Measurements from ENCODE around the gene CTAGE9.

- TF ChIP-seq EZH2 (IDR thresholded peaks at IDR 0.05; ENCODE audit: borderline replicate concordance, insufficient read depth, low read length, poor library complexity, severe bottlenecking) (no peak), CTCF (IDR thresholded peaks at IDR 0.05; ENCODE audit: poor library complexity, severe bottlenecking) (no peak), EP300 (conservative IDR thresholded peaks at IDR 0.05; ENCODE audit: poor library complexity, severe bottlenecking) (no peak), MXI1 (conservative IDR thresholded peaks at IDR 0.05; ENCODE audit: poor library complexity, severe bottlenecking) (no peak), RAD21 (conservative IDR thresholded peaks at IDR 0.05) (no peak), TAF1 (IDR thresholded peaks at IDR 0.05; ENCODE audit: low read depth) (no peak)
These were observed 18.7 kb upstream of the CTAGE9 start for GRCh38 chr6:131729550-131729949.
